ENCODE data around the gene CEP112.
A peak's percentile ranks its signal among the peaks of the same experiment; 100 is the strongest.

Gene CEP112

DNA sequence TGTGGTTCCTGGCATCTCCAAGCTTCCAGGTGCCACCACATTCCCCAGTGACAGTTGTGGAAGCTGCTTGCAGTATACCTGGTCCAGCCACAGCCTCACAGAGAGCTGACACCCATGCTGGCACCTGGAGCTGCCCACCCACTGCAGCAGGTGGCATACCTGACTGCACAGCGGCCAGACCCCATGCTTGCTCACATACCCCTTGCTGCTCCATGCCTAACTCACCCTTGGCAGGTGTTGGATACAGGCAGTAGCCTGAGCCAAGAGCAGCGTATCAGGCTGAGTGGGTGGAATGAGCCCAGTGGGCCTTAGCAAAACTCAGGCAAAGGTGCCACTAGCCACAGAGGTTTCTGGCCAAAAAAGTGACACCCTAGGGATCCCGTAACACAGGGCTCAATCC, 232.3 kb downstream of the CEP112 start:
- no peak overlapping the region for H3K27ac ChIP-seq (ENCODE audit: low read depth, low read length)
- no peak overlapping the region for H3K4me3 ChIP-seq (ENCODE audit: low read depth, low read length)
- H3K27me3 ChIP-seq (ENCODE audit: control insufficient read depth, insufficient read depth, low read length): no peaks in the 10 kb centered on the region
- no peaks in the 10 kb centered on the region for H3K36me3 ChIP-seq (ENCODE audit: control insufficient read depth, insufficient read depth, low read length)
- H3K9me3 ChIP-seq (ENCODE audit: control insufficient read depth, insufficient read depth, low read length): peaks cover 12% of the 10 kb centered on the region
- no peaks in the 10 kb centered on the region for H3K4me1 ChIP-seq (ENCODE audit: control insufficient read depth, insufficient read depth, low read length)
- H3K9ac ChIP-seq (ENCODE audit: low read depth, low read length): no peak overlapping the region

DNA sequence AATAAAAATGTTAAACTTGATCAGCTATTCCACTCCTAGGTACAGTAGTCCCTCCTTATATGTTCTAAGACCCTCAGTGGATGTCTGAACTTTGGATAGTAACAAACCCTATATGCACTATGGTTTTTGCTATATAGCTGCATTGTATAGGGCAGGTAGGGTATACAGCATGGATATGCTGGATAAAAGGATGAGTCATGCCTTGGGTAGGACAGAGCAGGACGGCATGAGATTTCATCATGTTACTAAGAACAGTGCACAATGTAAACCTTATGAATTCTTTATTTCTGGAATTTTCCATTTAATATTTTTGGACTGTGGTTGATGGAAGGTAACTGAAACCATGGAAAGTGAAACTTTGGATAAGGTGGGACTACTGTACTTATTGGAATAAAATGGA, 235.1 kb downstream of the CEP112 start:
- Histone ChIP-seq H3K27ac (ENCODE audit: low read depth, low read length) (no peak overlapping the region), H3K4me3 (ENCODE audit: low read depth, low read length) (no peak overlapping the region), H3K9me3 (ENCODE audit: control insufficient read depth, insufficient read depth, low read length) (peaks cover 16% of the 10 kb centered on the region), H3K36me3 (ENCODE audit: control insufficient read depth, insufficient read depth, low read length) (no peaks in the 10 kb centered on the region), H3K9ac (ENCODE audit: low read depth, low read length) (no peak overlapping the region), H3K4me1 (ENCODE audit: control insufficient read depth, insufficient read depth, low read length) (no peaks in the 10 kb centered on the region), H3K27me3 (ENCODE audit: control insufficient read depth, insufficient read depth, low read length) (no peaks in the 10 kb centered on the region)

DNA sequence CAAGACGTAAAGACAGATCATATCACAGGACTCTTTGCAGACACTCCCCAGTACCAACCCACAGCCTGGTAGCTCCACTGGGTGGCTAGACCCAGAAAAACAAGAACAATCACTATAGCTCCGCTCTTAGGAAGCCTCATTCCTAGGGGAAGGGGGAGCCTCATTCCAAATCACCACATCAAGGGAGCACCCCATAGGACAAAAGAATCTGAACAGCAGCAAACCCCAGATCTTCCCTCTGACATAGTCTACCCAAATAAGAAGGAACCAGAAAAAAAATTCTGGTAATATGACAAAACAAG, 237.8 kb downstream of the CEP112 start:
- H3K9me3 ChIP-seq (ENCODE audit: control insufficient read depth, insufficient read depth, low read length): peaks cover 16% of the 10 kb centered on the region
- H3K36me3 ChIP-seq (ENCODE audit: control insufficient read depth, insufficient read depth, low read length): no peaks in the 10 kb centered on the region
- H3K27me3 ChIP-seq (ENCODE audit: control insufficient read depth, insufficient read depth, low read length): no peaks in the 10 kb centered on the region
- no peak overlapping the region for H3K4me3 ChIP-seq (ENCODE audit: low read depth, low read length)
- H3K9ac ChIP-seq (ENCODE audit: low read depth, low read length): no peak overlapping the region
- no peak overlapping the region for H3K27ac ChIP-seq (ENCODE audit: low read depth, low read length)
- no peaks in the 10 kb centered on the region for H3K4me1 ChIP-seq (ENCODE audit: control insufficient read depth, insufficient read depth, low read length)

DNA sequence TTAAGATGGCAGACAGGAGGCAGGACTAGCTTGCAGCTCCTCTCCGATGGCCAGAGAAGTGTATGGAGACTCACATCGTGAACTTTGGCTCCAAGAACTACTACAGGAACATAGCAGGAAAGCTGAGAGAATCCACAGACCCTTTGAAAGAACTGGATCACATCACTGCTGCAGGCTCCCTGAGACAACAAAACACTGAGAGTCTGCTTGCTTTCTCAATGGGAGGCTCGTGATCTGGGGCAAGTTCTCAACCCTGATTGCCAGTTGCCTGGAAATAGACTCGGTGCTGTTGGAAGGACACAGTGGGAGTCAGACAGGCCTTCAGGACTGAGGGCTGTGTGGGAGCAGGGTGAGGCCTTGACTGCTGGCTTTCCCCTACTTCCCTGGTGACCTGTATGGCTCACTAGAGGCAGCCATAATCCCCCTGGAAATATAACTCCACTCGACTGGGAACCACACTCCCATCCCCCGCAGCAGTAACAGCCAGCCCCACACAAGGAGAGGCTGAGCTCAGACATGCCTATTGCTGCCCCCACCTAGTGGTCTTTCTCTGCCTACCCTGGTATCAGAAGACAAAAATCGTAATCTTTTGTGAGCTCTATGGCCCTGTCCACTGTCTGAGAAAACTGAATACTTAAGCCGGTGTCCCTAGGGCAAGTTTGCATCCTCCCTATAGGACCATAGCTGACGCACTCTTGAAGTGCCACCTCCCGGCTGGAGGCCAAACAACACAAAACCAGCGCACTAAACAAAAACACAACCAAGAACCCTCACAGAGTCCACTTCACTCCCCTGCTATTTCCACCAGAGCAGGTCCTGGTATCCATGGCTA, 238.4 kb downstream of the CEP112 start:
- Histone ChIP-seq H3K9me3 (ENCODE audit: control insufficient read depth, insufficient read depth, low read length) (peaks cover 12% of the 10 kb centered on the region), H3K4me3 (ENCODE audit: low read depth, low read length) (no peak overlapping the region), H3K27me3 (ENCODE audit: control insufficient read depth, insufficient read depth, low read length) (no peaks in the 10 kb centered on the region), H3K4me1 (ENCODE audit: control insufficient read depth, insufficient read depth, low read length) (no peaks in the 10 kb centered on the region), H3K27ac (ENCODE audit: low read depth, low read length) (peak overlapping the region; percentile 2), H3K9ac (ENCODE audit: low read depth, low read length) (no peak overlapping the region), H3K36me3 (ENCODE audit: control insufficient read depth, insufficient read depth, low read length) (no peaks in the 10 kb centered on the region)

DNA sequence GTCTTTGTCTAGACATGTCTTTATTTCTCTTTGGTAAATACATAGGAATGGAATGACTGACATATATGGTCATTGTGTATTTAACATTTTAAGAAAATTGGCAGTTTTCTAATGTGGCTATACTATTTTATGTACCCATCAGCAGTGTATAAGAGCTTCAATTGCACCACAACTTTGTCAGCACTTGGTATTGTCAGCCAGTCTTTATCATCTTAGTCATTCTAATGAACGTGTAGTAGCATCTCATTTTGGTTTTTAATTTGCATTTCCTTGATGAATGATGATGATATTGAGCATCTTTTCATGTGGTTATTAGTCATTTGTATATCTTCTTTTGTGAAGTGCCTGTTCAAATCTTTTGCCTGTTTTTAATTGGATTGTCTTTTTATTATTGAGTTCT, 239.3 kb downstream of the CEP112 start:
- Histone ChIP-seq H3K27me3 (ENCODE audit: control insufficient read depth, insufficient read depth, low read length) (no peaks in the 10 kb centered on the region), H3K9ac (ENCODE audit: low read depth, low read length) (no peak overlapping the region)

DNA sequence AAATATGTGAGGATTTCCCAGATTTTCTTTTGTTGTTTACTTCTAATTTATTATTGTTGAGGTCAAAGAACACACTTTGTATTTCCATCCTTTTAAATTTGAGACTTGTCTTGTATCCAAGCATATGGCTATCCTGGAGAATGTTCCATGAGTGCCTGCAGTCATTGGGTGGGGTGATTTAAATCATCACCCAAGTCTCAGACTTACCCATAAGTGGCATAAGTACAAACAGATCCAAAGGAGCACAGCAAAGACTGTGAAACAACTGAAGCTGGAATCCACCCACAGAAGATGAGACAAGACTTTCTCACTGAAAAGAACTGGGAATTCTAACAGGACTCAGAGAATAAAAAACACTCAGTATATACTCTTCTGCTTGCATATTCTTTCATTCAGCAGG, 239.9 kb downstream of the CEP112 start:
- Histone ChIP-seq H3K4me1 (ENCODE audit: control insufficient read depth, insufficient read depth, low read length) (no peaks in the 10 kb centered on the region), H3K4me3 (ENCODE audit: low read depth, low read length) (no peak overlapping the region), H3K27ac (ENCODE audit: low read depth, low read length) (no peak overlapping the region), H3K9me3 (ENCODE audit: control insufficient read depth, insufficient read depth, low read length) (peaks cover 7% of the 10 kb centered on the region; the same call in 1 of the 2 replicates), H3K27me3 (ENCODE audit: control insufficient read depth, insufficient read depth, low read length) (no peaks in the 10 kb centered on the region), H3K9ac (ENCODE audit: low read depth, low read length) (no peak overlapping the region), H3K36me3 (ENCODE audit: control insufficient read depth, insufficient read depth, low read length) (no peaks in the 10 kb centered on the region)

More for the DNA sequence above, 239.3 kb downstream of the CEP112 start:
- H3K36me3 ChIP-seq (ENCODE audit: control insufficient read depth, insufficient read depth, low read length): no peaks in the 10 kb centered on the region
- peaks cover 7% of the 10 kb centered on the region; the same call in 1 of the 2 replicates for H3K9me3 ChIP-seq (ENCODE audit: control insufficient read depth, insufficient read depth, low read length)
- H3K4me1 ChIP-seq (ENCODE audit: control insufficient read depth, insufficient read depth, low read length): no peaks in the 10 kb centered on the region
- H3K4me3 ChIP-seq (ENCODE audit: low read depth, low read length): no peak overlapping the region
- no peak overlapping the region for H3K27ac ChIP-seq (ENCODE audit: low read depth, low read length)

DNA sequence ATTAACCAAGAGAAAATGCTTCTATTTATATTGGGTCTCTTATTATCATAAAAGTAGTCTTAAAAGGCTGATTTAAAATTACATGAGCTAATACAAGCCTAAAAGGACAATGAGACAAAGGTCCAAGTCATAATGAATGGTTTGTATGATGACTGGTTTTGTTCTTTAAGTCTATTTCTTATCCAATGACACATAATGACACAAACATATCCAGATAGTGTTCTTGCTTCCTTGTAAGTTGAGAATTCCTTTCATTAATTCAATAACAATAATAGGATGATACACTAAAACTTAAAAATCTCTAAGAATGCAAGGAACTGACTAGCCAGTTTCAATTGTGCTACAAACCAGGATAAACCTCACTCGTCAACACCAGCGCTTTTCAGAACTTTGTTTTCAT, 244.1 kb downstream of the CEP112 start:
- H3K9ac ChIP-seq (ENCODE audit: low read depth, low read length): no peak overlapping the region
- no peak overlapping the region for H3K27ac ChIP-seq (ENCODE audit: low read depth, low read length)
- no peak overlapping the region for H3K4me3 ChIP-seq (ENCODE audit: low read depth, low read length)
- no peaks in the 10 kb centered on the region for H3K4me1 ChIP-seq (ENCODE audit: control insufficient read depth, insufficient read depth, low read length)
- H3K9me3 ChIP-seq (ENCODE audit: control insufficient read depth, insufficient read depth, low read length): peaks cover 6% of the 10 kb centered on the region; the same call in 1 of the 2 replicates
- no peaks in the 10 kb centered on the region for H3K27me3 ChIP-seq (ENCODE audit: control insufficient read depth, insufficient read depth, low read length)
- H3K36me3 ChIP-seq (ENCODE audit: control insufficient read depth, insufficient read depth, low read length): no peaks in the 10 kb centered on the region

DNA sequence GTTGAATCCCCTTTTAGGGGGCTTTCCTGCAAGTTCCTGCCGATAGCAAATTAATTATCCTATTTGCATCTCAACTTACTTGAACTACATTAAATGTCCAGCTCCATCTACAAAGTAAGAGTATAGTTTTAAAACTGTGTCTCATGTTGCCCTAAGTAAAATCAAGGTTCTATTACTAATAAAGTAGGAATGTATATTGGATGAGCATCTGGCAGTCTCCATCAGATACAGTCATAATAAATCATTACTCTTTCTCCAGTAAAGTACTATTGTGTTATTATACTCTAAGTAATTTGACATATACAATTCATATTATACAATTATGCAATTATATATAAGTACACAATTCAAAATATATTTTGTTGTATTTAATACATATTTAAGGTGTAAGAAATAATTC, 249.3 kb downstream of the CEP112 start:
- no peaks in the 10 kb centered on the region for H3K4me1 ChIP-seq (ENCODE audit: control insufficient read depth, insufficient read depth, low read length)
- H3K27ac ChIP-seq (ENCODE audit: low read depth, low read length): no peak overlapping the region
- H3K36me3 ChIP-seq (ENCODE audit: control insufficient read depth, insufficient read depth, low read length): no peaks in the 10 kb centered on the region
- H3K9me3 ChIP-seq (ENCODE audit: control insufficient read depth, insufficient read depth, low read length): no peaks in the 10 kb centered on the region
- H3K27me3 ChIP-seq (ENCODE audit: control insufficient read depth, insufficient read depth, low read length): no peaks in the 10 kb centered on the region
- H3K4me3 ChIP-seq (ENCODE audit: low read depth, low read length): no peak overlapping the region
- no peak overlapping the region for H3K9ac ChIP-seq (ENCODE audit: low read depth, low read length)

DNA sequence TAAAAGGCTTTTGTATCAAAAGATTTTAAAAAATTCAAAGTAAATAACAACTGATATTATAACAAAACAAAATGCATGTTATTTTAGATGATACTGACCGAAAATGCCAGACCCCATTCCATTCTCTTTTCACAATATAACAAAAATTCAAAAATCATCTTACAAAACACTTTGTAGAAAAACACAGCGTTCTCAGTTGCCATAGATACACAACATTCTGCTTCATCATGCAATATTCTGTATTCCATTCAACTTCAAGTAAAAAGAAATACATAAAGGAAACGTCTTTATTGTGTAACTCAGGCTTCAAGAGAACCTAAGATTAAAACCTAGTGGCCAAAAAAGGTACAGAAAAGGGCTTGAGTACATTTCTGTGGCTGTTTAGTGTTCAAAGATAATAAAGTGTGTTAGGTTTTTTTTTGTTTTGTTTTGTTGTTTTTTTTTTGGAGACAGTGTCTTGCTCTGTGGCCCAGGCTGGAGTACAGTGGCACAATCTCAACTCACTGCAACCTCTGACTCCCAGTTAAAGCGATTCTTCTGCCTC, 250.5 kb downstream of the CEP112 start:
- Histone ChIP-seq H3K9ac (ENCODE audit: low read depth, low read length) (no peak overlapping the region), H3K4me1 (ENCODE audit: control insufficient read depth, insufficient read depth, low read length) (no peaks in the 10 kb centered on the region), H3K27ac (ENCODE audit: low read depth, low read length) (no peak overlapping the region), H3K9me3 (ENCODE audit: control insufficient read depth, insufficient read depth, low read length) (peaks cover under 1% of the 10 kb centered on the region; the same call in 1 of the 2 replicates), H3K4me3 (ENCODE audit: low read depth, low read length) (no peak overlapping the region), H3K36me3 (ENCODE audit: control insufficient read depth, insufficient read depth, low read length) (no peaks in the 10 kb centered on the region), H3K27me3 (ENCODE audit: control insufficient read depth, insufficient read depth, low read length) (no peaks in the 10 kb centered on the region)

DNA sequence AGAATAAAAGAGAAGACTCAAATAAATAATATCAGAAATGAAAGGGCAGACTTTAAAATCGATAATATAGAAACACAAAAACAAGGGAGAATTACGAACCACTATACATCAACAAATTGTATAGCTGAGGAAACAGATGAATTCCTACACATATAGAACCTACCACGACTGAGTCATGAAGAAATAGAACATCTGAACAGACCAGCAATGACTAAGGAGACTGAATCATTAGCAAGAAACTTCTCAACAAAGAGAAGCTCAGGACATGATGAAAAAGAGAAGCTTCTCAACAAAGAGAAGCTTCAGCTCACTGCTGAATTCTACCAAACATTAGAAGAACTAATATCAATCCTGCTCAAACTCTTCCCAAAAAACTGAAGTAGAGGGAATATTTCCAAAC, 255.9 kb downstream of the CEP112 start:
- Histone ChIP-seq H3K27me3 (ENCODE audit: control insufficient read depth, insufficient read depth, low read length) (no peaks in the 10 kb centered on the region), H3K27ac (ENCODE audit: low read depth, low read length) (no peak overlapping the region), H3K4me1 (ENCODE audit: control insufficient read depth, insufficient read depth, low read length) (no peaks in the 10 kb centered on the region), H3K4me3 (ENCODE audit: low read depth, low read length) (no peak overlapping the region), H3K9me3 (ENCODE audit: control insufficient read depth, insufficient read depth, low read length) (peaks cover 6% of the 10 kb centered on the region), H3K36me3 (ENCODE audit: control insufficient read depth, insufficient read depth, low read length) (no peaks in the 10 kb centered on the region), H3K9ac (ENCODE audit: low read depth, low read length) (no peak overlapping the region)

DNA sequence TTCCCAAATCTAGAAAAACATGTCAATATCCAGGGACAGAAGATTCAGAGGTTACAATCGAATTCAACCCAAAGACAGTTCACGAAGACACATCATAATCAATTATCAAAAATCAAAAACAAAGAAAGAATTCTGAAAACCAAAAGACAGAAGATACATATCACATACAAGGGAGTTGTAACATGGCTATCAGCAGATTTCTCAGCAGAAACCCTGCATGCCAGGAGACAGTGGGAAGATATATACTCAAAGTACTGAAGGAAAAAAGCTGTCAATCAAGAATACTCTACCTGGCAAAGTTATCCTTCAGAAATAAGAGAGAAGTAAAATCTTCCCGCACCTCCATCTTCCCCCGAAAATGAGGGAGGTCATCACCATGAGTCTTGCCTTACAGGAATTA, 258.6 kb downstream of the CEP112 start:
- H3K9me3 ChIP-seq (ENCODE audit: control insufficient read depth, insufficient read depth, low read length): peaks cover 6% of the 10 kb centered on the region
- no peaks in the 10 kb centered on the region for H3K4me1 ChIP-seq (ENCODE audit: control insufficient read depth, insufficient read depth, low read length)
- H3K27ac ChIP-seq (ENCODE audit: low read depth, low read length): no peak overlapping the region
- H3K36me3 ChIP-seq (ENCODE audit: control insufficient read depth, insufficient read depth, low read length): no peaks in the 10 kb centered on the region
- no peaks in the 10 kb centered on the region for H3K27me3 ChIP-seq (ENCODE audit: control insufficient read depth, insufficient read depth, low read length)
- no peak overlapping the region for H3K9ac ChIP-seq (ENCODE audit: low read depth, low read length)
- no peak overlapping the region for H3K4me3 ChIP-seq (ENCODE audit: low read depth, low read length)

Data from HUES48 (cell line).